Stomach (tissue), 9 donors: ENCODE results near the gene ATP8A2. TPM values are rescaled to one million over a fixed set of nuclear protein-coding genes. Genes with fewer than 3 reads are reported as not detected.

Experiments used
- DNase-seq, 2 donors: peaks; one replicate each; pipeline versions ENCODE4 v3.0.0 to v3.0.0-alpha.2; 2013 to 2019
- H3K27ac ChIP-seq, 5 donors: fragments of 200-600 bp in 4 of 5; sonication (generic) in 4 of 5; one replicate each; pipeline ENCODE4 v1.5.1; 2013 to 2019; ENCODE audit warnings: mild to moderate bottlenecking in 1 of 5, moderate library complexity in 1 of 5
- H3K27me3 ChIP-seq, 3 donors: fragments of 200-600 bp; sonication (generic); one replicate each; pipeline ENCODE4 v1.5.1; 2017 to 2019; ENCODE audit warnings: mixed run types in 1 of 3
- H3K36me3 ChIP-seq, 4 donors: fragments of 200-600 bp; sonication (generic); 1 replicate in 3 of 4; 2 replicates in 1 of 4; pipeline ENCODE4 v1.5.1; 2016 to 2019
- H3K4me1 ChIP-seq, 4 donors: fragments of 200-600 bp; sonication (generic); one replicate each; pipeline ENCODE4 v1.5.1; 2016 to 2019
- H3K4me3 ChIP-seq, 4 donors: fragments of 200-600 bp; sonication (generic) in 3 of 4; one replicate each; pipeline ENCODE4 v1.5.1; 2016 to 2019; ENCODE audit warnings: mild to moderate bottlenecking in 1 of 4
- H3K9me3 ChIP-seq, 4 donors: fragments of 200-600 bp; sonication (generic); one replicate each; pipeline ENCODE4 v1.5.1; 2016 to 2019
- CTCF ChIP-seq, 7 experiments: fragments of 450-650 bp in 4 of 7; fragments of 200-600 bp in 3 of 7; sonication (generic) in 3 of 7; IDR thresholded peaks; one replicate each; pipeline ENCODE4 v1.5.1; 2016 to 2019; ENCODE audit warnings: antibody characterized with exemption in 7 of 7, control low read depth in 2 of 7, mild to moderate bottlenecking in 1 of 7
- EP300 ChIP-seq: sonication (generic); formaldehyde crosslinking; IDR thresholded peaks from one replicate; pipeline ENCODE4 v1.6.1; 2017; ENCODE audit warnings: antibody characterized with exemption
- POLR2A ChIP-seq, 4 donors: fragments of 450-650 bp; IDR thresholded peaks; one replicate each; pipeline ENCODE4 v1.6.1; 2016; ENCODE audit warnings: antibody characterized with exemption in 4 of 4, control low read depth in 2 of 4, mild to moderate bottlenecking in 1 of 4, moderate library complexity in 1 of 4
- POLR2AphosphoS5 ChIP-seq, 3 donors: sonication (generic); formaldehyde crosslinking; IDR thresholded peaks; one replicate each; pipeline ENCODE4 v1.6.1; 2016; ENCODE audit warnings: antibody characterized with exemption in 3 of 3
- WGBS, 5 donors: extraction: QIAGEN DNeasy Blood & Tissue Kit in 3 of 5; methylation state at CpG; one replicate each; pipeline versions ENCODE4 v1.1.5 to v1.1.7; 2013 to 2018; 5-methylcytosine and 5-hydroxymethylcytosine counted together
- intact Hi-C: fragments of 100-400 bp; cut with DNase I; formaldehyde crosslinking; loops from one replicate; pipeline ENCODE4 v1.15.1; 2023; ENCODE audit warnings: low total_unique reads
- polyA plus RNA-seq, 3 donors: library from polyadenylated mRNA; stranded (reverse); fragments of 200-250 nt; gene quantifications; one replicate each; pipeline ENCODE4 v1.2.3, GENCODE V29; 2013
- total RNA-seq, 5 donors: library from RNA; depleted of rRNA; stranded (reverse); fragments of >200 nt; gene quantifications; one replicate each; pipeline versions ENCODE4 v1.1.0 to v1.2.3, GENCODE V29; 2014 to 2016
- donor health status: healthy with polysubstance abuse.
- donor health status: Bipolar disorder and iron deficiency.
- donor health status: healthy.

The ATP8A2 gene
- total and polyA plus RNA-seq, 8 donors, result 0.12 to 3.5 (median 0.20) TPM; not detected in 3

- Histone ChIP-seq H3K27me3 (no peaks in the 10 kb centered on the region), H3K4me3 (no peak overlapping the region), H3K4me1 (no peaks in the 10 kb centered on the region), H3K36me3 (no peaks in the 10 kb centered on the region), H3K9me3 (no peaks in the 10 kb centered on the region), H3K27ac (no peak overlapping the region)
- intact Hi-C loops, result no loop called here
- TF ChIP-seq CTCF (IDR thresholded peaks at IDR 0.05) (no peak), EP300 (no peak), POLR2A (IDR thresholded peaks at IDR 0.05) (no peak), POLR2AphosphoS5 (IDR thresholded peaks at IDR 0.05) (no peak)
- 82 to 94% (median 87%) methylated on average over 12 of the region's 12 CpGs for WGBS, 5 donors
- DNase-seq, result no peak
Measured at GRCh38 chr13:25928941-25929505, 557.2 kb downstream of the ATP8A2 start.

GRCh38 chr13:25929816-25930215 is 558.0 kb downstream of the ATP8A2 start:
- no peak for TF ChIP-seq CTCF (IDR thresholded peaks at IDR 0.05)
- TF ChIP-seq POLR2A (IDR thresholded peaks at IDR 0.05), result no peak
- TF ChIP-seq EP300, result no peak
- intact Hi-C loops, result no loop called here

GRCh38 chr13:25930653-25931052 is 558.9 kb downstream of the ATP8A2 start:
- no peak for TF ChIP-seq CTCF (IDR thresholded peaks at IDR 0.05)
- TF ChIP-seq POLR2AphosphoS5 (IDR thresholded peaks at IDR 0.05), result no peak
- TF ChIP-seq POLR2A (IDR thresholded peaks at IDR 0.05), result no peak
- TF ChIP-seq EP300, result no peak
- H3K4me3 ChIP-seq, result no peak overlapping the region
- DNase-seq, result no peak
- no peaks in the 10 kb centered on the region for H3K36me3 ChIP-seq
- H3K27ac ChIP-seq, result no peak overlapping the region
- no peaks in the 10 kb centered on the region for H3K9me3 ChIP-seq
- 86 to 93% (median 92%) methylated on average over 6 of the region's 6 CpGs for WGBS, 5 donors
- no peaks in the 10 kb centered on the region for H3K4me1 ChIP-seq
- H3K27me3 ChIP-seq, result no peaks in the 10 kb centered on the region
- intact Hi-C loops, result no loop called here

More at GRCh38 chr13:25929816-25930215, 558.0 kb downstream of the ATP8A2 start:
- Histone ChIP-seq H3K4me1 (no peaks in the 10 kb centered on the region), H3K27me3 (no peaks in the 10 kb centered on the region), H3K4me3 (no peak overlapping the region), H3K27ac (no peak overlapping the region), H3K36me3 (no peaks in the 10 kb centered on the region), H3K9me3 (no peaks in the 10 kb centered on the region)
- WGBS, 5 donors, result 72 to 86% (median 74%) methylated on average over 7 of the region's 7 CpGs
- no peak for DNase-seq

- Histone ChIP-seq H3K27ac (no peak overlapping the region), H3K4me1 (no peaks in the 10 kb centered on the region), H3K36me3 (no peaks in the 10 kb centered on the region), H3K9me3 (no peaks in the 10 kb centered on the region), H3K27me3 (no peaks in the 10 kb centered on the region), H3K4me3 (no peak overlapping the region)
- TF ChIP-seq EP300 (no peak), POLR2A (IDR thresholded peaks at IDR 0.05) (no peak), POLR2AphosphoS5 (IDR thresholded peaks at IDR 0.05) (no peak), CTCF (IDR thresholded peaks at IDR 0.05) (no peak)
- intact Hi-C loops, result no loop called here
- DNase-seq, result no peak
- 62 to 96% (median 94%) methylated on average over 1 of the region's 1 CpG for WGBS, 5 donors
Measured at GRCh38 chr13:25932365-25932764, 560.6 kb downstream of the ATP8A2 start.
